ENCODE measurements around the gene C5orf63. TPM values are rescaled to one million over a fixed set of nuclear protein-coding genes. Genes with fewer than 3 reads are reported as not detected.

The C5orf63 gene
- total and polyA plus RNA-seq, 10 of the 15 experiments (the other 5 are each of a cell fraction or from before 2014, with no cell fraction given) = 8.7 to 54.3 (median 11.9) TPM

DNA sequence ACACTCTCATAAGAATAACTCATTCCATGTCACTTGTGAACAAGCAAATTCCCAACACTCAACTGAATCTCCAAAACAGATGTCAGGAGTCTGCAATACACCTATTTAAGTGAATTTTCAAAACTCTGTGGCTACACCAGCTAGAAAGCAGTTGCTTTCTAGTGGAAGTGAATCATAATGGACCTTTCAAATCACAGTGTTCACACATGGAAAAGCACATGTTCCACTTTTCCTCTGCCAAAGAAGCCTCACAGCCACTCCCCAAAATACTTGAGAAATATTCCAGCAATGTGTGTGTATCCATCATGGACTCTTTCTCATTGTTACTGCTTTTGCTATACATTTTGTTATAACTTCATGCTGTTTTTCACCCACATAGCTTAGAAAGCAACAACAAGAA is 60.4 kb downstream of the C5orf63 start (continued):
- TF ChIP-seq, protein P1, sequence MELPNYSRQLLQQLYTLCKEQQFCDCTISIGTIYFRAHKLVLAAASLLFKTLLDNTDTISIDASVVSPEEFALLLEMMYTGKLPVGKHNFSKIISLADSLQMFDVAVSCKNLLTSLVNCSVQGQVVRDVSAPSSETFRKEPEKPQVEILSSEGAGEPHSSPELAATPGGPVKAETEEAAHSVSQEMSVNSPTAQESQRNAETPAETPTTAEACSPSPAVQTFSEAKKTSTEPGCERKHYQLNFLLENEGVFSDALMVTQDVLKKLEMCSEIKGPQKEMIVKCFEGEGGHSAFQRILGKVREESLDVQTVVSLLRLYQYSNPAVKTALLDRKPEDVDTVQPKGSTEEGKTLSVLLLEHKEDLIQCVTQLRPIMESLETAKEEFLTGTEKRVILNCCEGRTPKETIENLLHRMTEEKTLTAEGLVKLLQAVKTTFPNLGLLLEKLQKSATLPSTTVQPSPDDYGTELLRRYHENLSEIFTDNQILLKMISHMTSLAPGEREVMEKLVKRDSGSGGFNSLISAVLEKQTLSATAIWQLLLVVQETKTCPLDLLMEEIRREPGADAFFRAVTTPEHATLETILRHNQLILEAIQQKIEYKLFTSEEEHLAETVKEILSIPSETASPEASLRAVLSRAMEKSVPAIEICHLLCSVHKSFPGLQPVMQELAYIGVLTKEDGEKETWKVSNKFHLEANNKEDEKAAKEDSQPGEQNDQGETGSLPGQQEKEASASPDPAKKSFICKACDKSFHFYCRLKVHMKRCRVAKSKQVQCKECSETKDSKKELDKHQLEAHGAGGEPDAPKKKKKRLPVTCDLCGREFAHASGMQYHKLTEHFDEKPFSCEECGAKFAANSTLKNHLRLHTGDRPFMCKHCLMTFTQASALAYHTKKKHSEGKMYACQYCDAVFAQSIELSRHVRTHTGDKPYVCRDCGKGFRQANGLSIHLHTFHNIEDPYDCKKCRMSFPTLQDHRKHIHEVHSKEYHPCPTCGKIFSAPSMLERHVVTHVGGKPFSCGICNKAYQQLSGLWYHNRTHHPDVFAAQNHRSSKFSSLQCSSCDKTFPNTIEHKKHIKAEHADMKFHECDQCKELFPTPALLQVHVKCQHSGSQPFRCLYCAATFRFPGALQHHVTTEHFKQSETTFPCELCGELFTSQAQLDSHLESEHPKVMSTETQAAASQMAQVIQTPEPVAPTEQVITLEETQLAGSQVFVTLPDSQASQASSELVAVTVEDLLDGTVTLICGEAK (IDR thresholded peaks at IDR 0.05; ENCODE audit: borderline replicate concordance) = no peak
- TF ChIP-seq SP1 (IDR thresholded peaks at IDR 0.05; ENCODE audit: low read depth, low read length) (no peak), SMC3 (IDR thresholded peaks at IDR 0.05; ENCODE audit: borderline replicate concordance, low read length) (no peak)
- TF ChIP-seq, protein P2, sequence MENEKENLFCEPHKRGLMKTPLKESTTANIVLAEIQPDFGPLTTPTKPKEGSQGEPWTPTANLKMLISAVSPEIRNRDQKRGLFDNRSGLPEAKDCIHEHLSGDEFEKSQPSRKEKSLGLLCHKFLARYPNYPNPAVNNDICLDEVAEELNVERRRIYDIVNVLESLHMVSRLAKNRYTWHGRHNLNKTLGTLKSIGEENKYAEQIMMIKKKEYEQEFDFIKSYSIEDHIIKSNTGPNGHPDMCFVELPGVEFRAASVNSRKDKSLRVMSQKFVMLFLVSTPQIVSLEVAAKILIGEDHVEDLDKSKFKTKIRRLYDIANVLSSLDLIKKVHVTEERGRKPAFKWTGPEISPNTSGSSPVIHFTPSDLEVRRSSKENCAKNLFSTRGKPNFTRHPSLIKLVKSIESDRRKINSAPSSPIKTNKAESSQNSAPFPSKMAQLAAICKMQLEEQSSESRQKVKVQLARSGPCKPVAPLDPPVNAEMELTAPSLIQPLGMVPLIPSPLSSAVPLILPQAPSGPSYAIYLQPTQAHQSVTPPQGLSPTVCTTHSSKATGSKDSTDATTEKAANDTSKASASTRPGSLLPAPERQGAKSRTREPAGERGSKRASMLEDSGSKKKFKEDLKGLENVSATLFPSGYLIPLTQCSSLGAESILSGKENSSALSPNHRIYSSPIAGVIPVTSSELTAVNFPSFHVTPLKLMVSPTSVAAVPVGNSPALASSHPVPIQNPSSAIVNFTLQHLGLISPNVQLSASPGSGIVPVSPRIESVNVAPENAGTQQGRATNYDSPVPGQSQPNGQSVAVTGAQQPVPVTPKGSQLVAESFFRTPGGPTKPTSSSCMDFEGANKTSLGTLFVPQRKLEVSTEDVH (IDR thresholded peaks at IDR 0.05; ENCODE audit: low read depth, partially characterized antibody) = no peak
- TF ChIP-seq, protein P3, sequence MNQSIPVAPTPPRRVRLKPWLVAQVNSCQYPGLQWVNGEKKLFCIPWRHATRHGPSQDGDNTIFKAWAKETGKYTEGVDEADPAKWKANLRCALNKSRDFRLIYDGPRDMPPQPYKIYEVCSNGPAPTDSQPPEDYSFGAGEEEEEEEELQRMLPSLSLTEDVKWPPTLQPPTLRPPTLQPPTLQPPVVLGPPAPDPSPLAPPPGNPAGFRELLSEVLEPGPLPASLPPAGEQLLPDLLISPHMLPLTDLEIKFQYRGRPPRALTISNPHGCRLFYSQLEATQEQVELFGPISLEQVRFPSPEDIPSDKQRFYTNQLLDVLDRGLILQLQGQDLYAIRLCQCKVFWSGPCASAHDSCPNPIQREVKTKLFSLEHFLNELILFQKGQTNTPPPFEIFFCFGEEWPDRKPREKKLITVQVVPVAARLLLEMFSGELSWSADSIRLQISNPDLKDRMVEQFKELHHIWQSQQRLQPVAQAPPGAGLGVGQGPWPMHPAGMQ (IDR thresholded peaks at IDR 0.05; ENCODE audit: borderline replicate concordance) = no peak

Measured in GM12878 (cell line).